Measurements from ENCODE around the gene IREB2.

DNA sequence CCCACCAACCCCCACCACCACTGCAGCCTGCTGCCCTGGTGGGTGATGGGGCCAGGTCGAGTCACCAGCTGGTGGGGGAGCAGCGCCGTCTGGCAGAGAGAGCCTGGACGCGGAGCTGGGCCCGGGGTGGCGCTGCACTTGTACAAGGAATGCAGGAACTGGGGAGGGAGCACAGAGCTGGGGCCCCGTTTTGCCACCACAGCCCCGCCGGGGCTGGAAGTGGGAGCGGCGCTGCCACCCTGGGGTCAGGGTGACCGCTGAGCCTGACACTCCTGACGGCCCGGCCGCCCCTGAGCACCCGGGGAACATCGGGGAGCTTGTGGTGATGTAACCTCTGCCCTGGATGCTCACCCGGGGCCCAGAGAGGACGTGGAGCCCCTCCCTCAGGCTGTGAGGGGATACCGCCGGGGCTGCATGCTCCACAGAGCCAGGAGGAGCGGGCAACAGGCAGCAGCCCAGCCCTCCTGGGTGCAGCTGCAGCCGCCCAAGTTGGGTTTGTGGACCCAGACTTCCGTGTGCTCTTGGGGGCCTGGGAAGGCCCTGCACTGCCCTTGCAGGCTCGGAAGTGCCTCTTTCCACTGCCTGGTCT, 32.6 kb upstream of the IREB2 start:
- no peak for TF ChIP-seq CTCF (IDR thresholded peaks at IDR 0.05)
- no peak for TF ChIP-seq EP300 (IDR thresholded peaks at IDR 0.05)
- no peak for TF ChIP-seq POLR2A (IDR thresholded peaks at IDR 0.05)
